Subcutaneous adipose tissue (tissue), 4 donors: Measurements from ENCODE around the gene ADGRE1. TPM values are rescaled to one million over a fixed set of nuclear protein-coding genes. Genes with fewer than 3 reads are reported as not detected.

Experiments
- CTCF ChIP-seq: fragments of 450-650 bp; IDR thresholded peaks from one replicate; pipeline ENCODE4 v1.5.1; 2016; ENCODE audit warnings: low read depth, mild to moderate bottlenecking, control low read depth, antibody characterized with exemption, moderate library complexity
- small RNA-seq: library from RNA; depleted of rRNA; stranded (forward); fragments of <200 nt; gene quantifications from one replicate; pipeline ENCODE3, GENCODE V24; 2016
- total RNA-seq, 4 donors: library from RNA; depleted of rRNA; stranded (reverse); fragments of >200 nt; gene quantifications; one replicate each; pipeline ENCODE4 v1.1.0, GENCODE V29; 2016

Gene ADGRE1
- total RNA-seq, 4 donors from 2014 or later = 0.17 TPM; not detected in 3

DNA sequence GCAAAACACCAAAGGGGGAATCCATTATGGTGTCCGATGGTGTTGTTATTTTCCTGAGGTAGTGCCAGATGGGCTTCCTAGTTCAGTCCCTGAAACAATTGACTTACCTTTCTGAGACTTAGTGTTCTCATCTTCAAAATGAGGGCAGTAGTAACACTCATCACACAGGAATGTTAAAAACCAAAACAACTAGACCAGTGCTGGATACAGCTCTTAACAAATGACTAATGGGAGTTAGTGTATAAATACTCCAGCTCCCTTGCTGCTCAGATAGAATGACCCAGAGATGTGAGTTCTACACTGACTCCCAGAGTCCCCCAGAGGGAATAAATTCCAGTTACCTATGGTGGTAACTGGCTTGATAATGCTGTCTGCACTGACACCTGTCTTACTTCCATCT is 84.0 kb downstream of the ADGRE1 start:
- TF ChIP-seq CTCF = no peak

DNA sequence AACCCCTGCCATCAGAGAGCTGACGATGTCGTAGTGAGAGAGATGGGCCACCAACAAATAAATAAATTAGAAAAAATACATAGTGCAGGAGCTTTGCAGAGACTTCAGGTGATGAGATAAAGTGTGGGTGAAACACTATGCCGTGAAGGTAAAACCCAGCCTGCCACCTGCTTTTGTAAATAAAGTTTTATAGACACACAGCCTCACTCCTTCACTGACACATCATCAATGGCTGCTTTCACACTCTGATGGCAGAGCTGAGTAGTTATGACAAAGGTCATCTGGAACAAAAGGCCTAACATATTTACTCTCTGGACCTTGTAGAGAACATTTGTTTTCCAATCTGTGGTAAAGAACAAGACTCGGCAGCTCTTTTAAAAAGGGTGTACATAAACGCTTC is 88.8 kb downstream of the ADGRE1 start:
- no peak for TF ChIP-seq CTCF

GRCh38 chr19:6979399-6979798 is 92.0 kb downstream of the ADGRE1 start:
- no peak for TF ChIP-seq CTCF

DNA sequence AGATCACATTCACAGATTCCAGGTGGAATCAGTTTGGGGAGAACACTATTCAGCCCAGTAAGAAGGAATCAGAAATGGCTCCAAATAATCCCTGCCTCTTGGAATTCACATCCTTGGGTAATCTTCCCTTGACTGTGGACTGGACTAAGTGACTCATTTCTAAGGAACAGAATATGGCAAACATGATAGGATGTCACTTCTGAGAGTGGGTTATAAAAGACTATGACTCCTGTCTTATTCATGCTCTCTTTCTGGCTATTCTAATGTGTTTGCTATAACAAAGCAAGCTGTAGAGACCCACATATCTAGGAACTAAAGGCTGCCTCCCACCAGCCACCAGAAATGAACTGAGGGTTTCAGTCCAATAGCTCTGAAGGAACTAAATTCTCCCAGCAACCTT is 96.1 kb downstream of the ADGRE1 start:
- TF ChIP-seq CTCF = no peak

DNA sequence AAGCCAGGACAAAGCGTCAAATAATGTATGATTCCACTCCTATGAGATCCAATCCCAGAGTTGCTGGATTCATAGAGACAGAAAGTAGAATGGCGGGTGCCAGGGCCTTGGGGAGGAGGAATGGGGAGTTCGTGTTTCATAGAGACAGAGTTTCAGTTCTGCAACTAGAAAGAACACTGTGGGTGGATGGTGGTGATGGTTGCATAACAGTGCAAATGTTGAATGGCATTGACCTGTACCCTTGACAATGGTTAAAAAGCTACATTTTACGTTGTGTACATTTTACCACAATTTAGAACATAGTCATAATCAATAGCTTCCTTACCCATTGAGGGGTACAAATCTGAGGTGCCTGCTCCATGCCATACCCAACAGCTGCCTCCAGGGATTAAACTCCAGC is 100.5 kb downstream of the ADGRE1 start:
- no peak for TF ChIP-seq CTCF

DNA sequence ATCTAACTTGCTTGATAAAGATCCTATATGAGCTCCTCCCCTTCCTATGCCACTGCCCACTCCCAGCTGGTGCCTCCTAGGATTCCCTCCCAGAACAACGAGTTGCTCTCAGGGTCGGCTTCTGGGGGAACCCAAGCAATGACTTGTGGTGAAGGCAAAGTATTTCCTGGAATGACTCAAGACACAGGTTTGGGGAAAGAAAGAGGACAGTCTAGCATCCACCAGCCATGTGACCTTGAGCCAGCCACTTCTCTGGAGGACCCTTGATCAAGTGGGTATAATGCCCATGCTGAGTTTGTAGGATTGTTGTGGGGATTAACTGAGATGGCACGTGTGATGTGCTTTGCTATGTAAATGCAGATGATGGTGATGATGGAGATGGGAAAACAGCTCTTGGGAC is 100.9 kb downstream of the ADGRE1 start:
- TF ChIP-seq CTCF = no peak

Small RNA genes within 50 kb of the gene (small RNA-seq; reads per million reads assigned to genes)
- gene RF00017 = not detected

Other genes starting within 250 kb of the ADGRE1 start
- 1 to 10 TPM in 1 of 4 donors, under 1 TPM in 3; 0.19 to 2.9 (median 0.77) TPM for gene TNFSF14, start 217.4 kb upstream of the ADGRE1 start, total RNA-seq
- 1,000 to 10,000 TPM in 1 of 4 donors, 100 to 1,000 TPM in 3; 262 to 1,114 (median 554) TPM for gene C3, start 166.9 kb upstream of the ADGRE1 start, total RNA-seq
- 10 to 100 TPM; 31.0 to 62.9 (median 45.6) TPM for gene GPR108, start 150.0 kb upstream of the ADGRE1 start, total RNA-seq
- gene TRIP10, start 147.9 kb upstream of the ADGRE1 start, total RNA-seq = 100 to 1,000 TPM in 1 of 4 donors, 10 to 100 TPM in 3; 51.7 to 161 (median 82.4) TPM
- 1 to 10 TPM in 2 of 4 donors, under 1 TPM in 1, not detected in 1; 0.85 to 1.8 (median 1.3) TPM for gene SH2D3A, start 120.1 kb upstream of the ADGRE1 start, total RNA-seq
- 10 to 100 TPM in 3 of 4 donors, 1 to 10 TPM in 1; 6.4 to 16.8 (median 11.2) TPM for gene VAV1, start 114.9 kb upstream of the ADGRE1 start, total RNA-seq
- gene MBD3L2B, start 133.9 kb downstream of the ADGRE1 start, total RNA-seq = not detected
- gene MBD3L5, start 143.0 kb downstream of the ADGRE1 start, total RNA-seq = not detected
- not detected for gene MBD3L4, start 152.6 kb downstream of the ADGRE1 start, total RNA-seq
- gene MBD3L2, start 161.7 kb downstream of the ADGRE1 start, total RNA-seq = not detected
- gene MBD3L3, start 171.1 kb downstream of the ADGRE1 start, total RNA-seq = not detected
- gene ZNF557, start 182.1 kb downstream of the ADGRE1 start, total RNA-seq = 1 to 10 TPM; 7.9 to 9.1 (median 8.0) TPM